Effector memory CD4-positive, alpha-beta T cell (primary cell): ENCODE results near the gene PPM1L.

Experiments
- DNase-seq, 3 donors: peaks; one replicate each; pipeline ENCODE4 v3.0.0-alpha.2; 2020
- H3K27ac ChIP-seq: 2 replicates; pipeline ENCODE4 v1.7.0; 2013; ENCODE audit warnings: mild to moderate bottlenecking, low read length, moderate library complexity; ENCODE audit not compliant: insufficient read depth, poor library complexity, severe bottlenecking
- H3K27me3 ChIP-seq: replicated peaks from 2 replicates; pipeline ENCODE4 v1.7.0; 2013; ENCODE audit warnings: mild to moderate bottlenecking, low read length; ENCODE audit not compliant: insufficient read depth, control insufficient read depth, poor library complexity, severe bottlenecking
- H3K36me3 ChIP-seq: 2 replicates; pipeline ENCODE4 v1.7.0; 2013; ENCODE audit warnings: mild to moderate bottlenecking, low read length, moderate library complexity; ENCODE audit not compliant: control insufficient read depth, insufficient read depth
- H3K4me1 ChIP-seq: 2 replicates; pipeline ENCODE4 v1.7.0; 2013; ENCODE audit warnings: low read length, mild to moderate bottlenecking; ENCODE audit not compliant: control insufficient read depth, insufficient read depth, poor library complexity, severe bottlenecking
- H3K4me3 ChIP-seq: 2 replicates; pipeline ENCODE4 v1.7.0; 2013; ENCODE audit warnings: low read length, low read depth, mild to moderate bottlenecking; ENCODE audit not compliant: insufficient read depth, poor library complexity, severe bottlenecking
- H3K9me3 ChIP-seq: 2 replicates; pipeline ENCODE4 v1.7.0; 2013; ENCODE audit warnings: mild to moderate bottlenecking, low read length, moderate library complexity; ENCODE audit not compliant: control insufficient read depth

Gene PPM1L

DNA sequence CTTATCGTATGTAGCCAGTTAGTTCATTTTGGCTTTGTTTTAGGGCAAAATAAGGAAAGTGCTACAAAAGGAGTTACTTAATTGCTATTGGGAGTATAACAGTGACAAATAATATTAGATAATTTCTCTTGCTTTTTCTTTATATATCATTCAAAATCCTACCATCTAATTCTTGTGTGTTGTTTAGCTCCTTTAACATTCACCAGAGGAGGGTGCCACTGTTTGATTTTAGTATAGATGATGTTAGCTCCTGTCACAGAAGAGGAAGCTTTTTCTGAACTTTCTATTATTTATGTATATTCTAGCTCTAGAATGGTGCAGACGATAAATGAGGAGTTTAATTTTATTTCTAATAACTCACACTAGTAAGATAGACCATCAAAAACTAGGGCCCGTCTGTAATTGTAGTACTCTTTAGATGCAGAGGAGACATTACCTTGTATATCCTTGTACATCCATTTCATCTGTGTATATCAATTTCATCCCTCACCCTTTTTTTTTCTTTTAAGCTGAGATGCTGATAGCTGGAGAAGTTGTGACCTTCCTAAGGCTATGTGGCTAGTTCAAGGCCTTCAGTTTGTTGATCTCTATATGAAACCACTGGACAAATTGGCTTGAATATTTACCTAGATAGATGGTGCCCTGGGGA is 3.0 kb downstream of the PPM1L start:
- DNase-seq = no peak
- Histone ChIP-seq H3K27me3 (no peaks in the 10 kb centered on the region), H3K4me3 (no peak overlapping the region), H3K27ac (no peak overlapping the region), H3K36me3 (no peaks in the 10 kb centered on the region), H3K4me1 (peaks cover 14% of the 10 kb centered on the region), H3K9me3 (no peaks in the 10 kb centered on the region)

DNA sequence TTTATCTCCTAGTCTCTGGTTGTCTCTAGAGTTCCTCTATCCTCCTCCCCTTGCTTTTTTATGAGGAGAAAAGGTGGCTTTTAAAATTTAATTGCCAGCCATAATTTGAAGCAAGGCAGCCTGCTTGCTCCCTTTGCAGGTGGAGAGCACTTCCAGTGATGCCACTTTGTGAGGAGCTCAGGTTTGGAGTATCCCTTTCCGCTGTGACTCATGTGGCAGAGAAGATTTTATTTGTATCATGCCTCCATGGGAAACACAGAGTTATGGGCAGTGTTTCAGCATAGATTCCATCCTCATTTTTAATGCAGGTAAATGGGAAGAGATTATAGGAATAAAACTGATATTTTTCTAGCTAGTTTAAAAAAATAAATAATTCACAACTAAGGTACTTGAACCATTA is 7.0 kb downstream of the PPM1L start:
- no peak for DNase-seq
- Histone ChIP-seq H3K36me3 (no peaks in the 10 kb centered on the region), H3K4me1 (no peaks in the 10 kb centered on the region), H3K9me3 (no peaks in the 10 kb centered on the region), H3K4me3 (no peak overlapping the region), H3K27me3 (no peaks in the 10 kb centered on the region), H3K27ac (no peak overlapping the region)

DNA sequence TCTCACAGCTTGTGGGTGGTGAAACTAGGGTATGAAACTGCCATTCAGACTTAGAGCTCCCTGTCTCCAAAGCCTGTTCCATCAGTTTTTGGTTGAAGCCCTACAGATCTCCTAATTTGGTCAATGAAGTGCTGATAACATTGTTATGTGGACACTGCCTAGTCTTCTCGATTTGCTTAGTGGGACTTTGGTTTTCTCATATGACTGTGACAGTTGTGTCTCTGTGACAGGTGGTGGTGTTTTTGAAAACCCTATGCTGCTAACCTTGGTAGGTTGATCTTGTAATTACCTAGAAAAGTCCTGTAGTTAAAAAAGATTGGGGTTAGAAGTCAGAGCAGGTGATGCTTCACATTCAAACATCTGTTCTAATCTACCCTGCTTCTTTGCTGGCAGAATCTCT is 9.2 kb downstream of the PPM1L start:
- Histone ChIP-seq H3K4me3 (no peak overlapping the region), H3K36me3 (no peaks in the 10 kb centered on the region), H3K4me1 (no peaks in the 10 kb centered on the region), H3K27ac (no peak overlapping the region), H3K9me3 (no peaks in the 10 kb centered on the region), H3K27me3 (no peaks in the 10 kb centered on the region)
- no peak for DNase-seq

DNA sequence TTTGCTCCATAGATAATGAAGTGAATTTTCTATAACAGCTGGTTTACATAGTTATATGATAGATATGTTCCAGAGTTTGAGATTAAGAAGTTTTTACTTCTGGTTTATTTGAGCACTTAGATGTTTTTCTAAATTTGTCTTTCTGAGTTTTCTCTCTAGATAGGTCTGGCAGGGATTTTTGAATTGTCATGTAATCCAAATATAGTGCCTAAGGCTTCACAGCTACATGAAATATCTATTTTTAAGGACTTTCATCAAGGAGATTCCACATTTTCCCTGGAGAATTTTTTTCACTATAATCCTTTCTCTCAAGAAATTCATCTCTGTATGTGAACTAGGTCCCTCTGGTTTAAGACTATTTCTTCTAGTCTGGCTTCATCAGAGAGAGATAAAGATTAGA is 12.0 kb downstream of the PPM1L start:
- no peak for DNase-seq
- Histone ChIP-seq H3K27ac (no peak overlapping the region), H3K4me1 (no peaks in the 10 kb centered on the region), H3K4me3 (no peak overlapping the region), H3K36me3 (no peaks in the 10 kb centered on the region), H3K9me3 (no peaks in the 10 kb centered on the region), H3K27me3 (no peaks in the 10 kb centered on the region)

DNA sequence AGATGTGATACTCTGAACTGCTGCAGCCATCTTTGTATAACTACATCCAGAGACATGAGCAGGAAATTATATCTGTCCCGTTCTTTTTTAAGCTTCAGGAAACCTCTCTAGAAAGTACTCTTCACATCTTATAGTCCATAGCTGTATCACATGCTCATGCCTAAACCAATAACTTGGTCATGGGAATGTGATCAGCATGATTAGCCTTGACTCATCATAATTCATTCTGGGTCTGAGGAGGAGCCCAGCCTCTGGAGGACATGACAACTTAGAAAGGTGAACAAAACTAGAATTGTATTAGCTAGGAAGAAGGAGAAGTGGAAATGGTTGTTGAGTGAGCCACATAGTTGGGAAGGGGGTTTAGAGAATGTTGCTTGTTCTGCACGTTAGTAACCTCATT is 12.9 kb downstream of the PPM1L start:
- H3K9me3 ChIP-seq = no peaks in the 10 kb centered on the region
- DNase-seq = no peak
- no peaks in the 10 kb centered on the region for H3K27me3 ChIP-seq
- no peak overlapping the region for H3K27ac ChIP-seq
- no peaks in the 10 kb centered on the region for H3K36me3 ChIP-seq
- no peak overlapping the region for H3K4me3 ChIP-seq
- H3K4me1 ChIP-seq = no peaks in the 10 kb centered on the region

DNA sequence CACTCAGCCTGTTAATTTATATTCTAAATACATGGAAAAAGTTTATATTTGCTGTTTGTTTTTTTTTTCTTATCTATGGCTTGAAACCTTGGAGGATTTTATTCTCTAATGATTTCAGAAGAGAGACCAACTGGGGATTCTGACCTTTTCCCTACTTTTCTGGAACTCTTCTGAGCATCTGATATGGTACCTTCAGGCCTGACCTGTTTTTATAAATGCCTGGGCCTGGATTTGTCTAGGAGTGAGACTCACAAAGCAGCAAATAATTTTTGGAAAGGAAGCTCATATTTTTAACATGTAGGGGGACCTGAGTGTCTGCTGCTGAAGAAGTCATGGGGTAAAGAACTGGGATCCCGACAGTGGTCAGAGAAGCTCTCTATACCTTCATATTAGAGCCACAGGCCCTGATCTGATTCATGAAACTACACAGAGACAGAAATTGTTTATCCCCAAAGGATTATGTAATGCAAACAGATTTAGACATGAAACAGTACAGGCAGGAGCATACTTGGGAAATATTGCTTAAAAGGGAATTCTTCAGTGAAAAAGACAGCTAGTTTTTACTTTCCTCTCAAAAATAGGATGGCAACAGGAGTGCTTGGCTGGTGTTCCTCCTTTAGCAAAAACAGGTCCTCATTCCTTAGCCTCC is 15.9 kb downstream of the PPM1L start:
- Histone ChIP-seq H3K4me1 (no peaks in the 10 kb centered on the region), H3K27ac (no peak overlapping the region), H3K9me3 (no peaks in the 10 kb centered on the region), H3K4me3 (no peak overlapping the region), H3K27me3 (no peaks in the 10 kb centered on the region), H3K36me3 (no peaks in the 10 kb centered on the region)
- no peak for DNase-seq

DNA sequence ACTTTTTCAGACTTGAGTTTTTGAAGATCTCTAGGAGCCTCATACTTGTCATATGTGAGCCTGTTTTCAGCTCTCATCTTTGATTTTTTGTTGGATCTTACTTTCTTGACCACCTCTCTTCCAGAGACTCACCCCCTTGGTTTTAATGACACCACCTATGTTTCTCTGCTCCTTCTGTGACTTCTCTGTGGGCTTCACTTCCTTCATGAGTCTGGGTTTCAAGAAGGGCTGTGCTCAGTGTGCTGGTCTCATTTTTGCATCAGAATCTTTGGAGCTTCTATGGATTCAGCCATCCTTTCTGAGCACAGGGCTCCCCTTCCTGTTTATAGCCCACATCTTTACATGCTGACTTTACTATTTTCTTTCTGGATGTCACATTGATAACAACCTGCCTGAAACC is 17.7 kb downstream of the PPM1L start:
- Histone ChIP-seq H3K27ac (no peak overlapping the region), H3K4me1 (no peaks in the 10 kb centered on the region), H3K27me3 (no peaks in the 10 kb centered on the region), H3K4me3 (no peak overlapping the region), H3K36me3 (no peaks in the 10 kb centered on the region), H3K9me3 (no peaks in the 10 kb centered on the region)
- no peak for DNase-seq

DNA sequence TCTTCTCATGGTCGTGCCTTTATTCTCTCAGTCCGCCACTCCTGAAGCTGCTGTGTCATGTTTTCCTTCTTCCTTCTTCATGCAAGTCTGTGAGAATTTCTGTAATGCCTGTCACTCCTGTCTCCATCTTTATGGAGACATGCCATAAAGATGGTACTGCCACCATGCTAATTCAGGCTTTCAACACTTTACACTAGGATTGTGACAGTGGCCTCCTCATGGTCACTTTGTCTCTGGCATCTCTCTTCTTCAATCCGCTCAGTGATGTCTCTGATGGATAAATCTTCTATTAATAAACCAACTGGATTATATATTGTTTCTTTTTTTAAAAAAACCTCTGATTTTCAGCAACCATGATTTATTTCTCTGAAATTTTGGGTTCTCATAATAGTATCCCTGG is 18.1 kb downstream of the PPM1L start:
- no peaks in the 10 kb centered on the region for H3K4me1 ChIP-seq
- H3K27me3 ChIP-seq = no peaks in the 10 kb centered on the region
- DNase-seq = no peak
- H3K27ac ChIP-seq = no peak overlapping the region
- no peaks in the 10 kb centered on the region for H3K9me3 ChIP-seq
- no peak overlapping the region for H3K4me3 ChIP-seq
- H3K36me3 ChIP-seq = no peaks in the 10 kb centered on the region

DNA sequence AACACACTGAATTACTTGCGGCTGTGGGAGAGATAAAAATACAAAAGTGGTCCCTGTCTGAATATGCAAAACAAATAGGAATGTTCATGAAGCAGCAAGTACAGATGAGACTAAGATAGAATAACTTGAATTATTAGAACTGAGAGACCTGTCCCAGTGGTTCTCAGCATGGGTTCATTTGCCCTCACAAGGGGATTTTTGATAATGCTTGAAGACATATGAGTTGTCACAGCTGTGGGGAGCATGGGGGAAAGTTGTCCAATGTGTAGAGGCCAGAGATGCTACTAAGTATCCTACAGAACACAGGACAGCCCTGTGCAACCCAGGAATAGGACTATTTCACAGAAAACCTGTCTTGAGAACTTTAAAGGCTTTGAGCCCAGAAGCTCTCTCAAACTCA is 22.4 kb downstream of the PPM1L start:
- Histone ChIP-seq H3K27ac (no peak overlapping the region), H3K4me3 (no peak overlapping the region), H3K4me1 (no peaks in the 10 kb centered on the region), H3K27me3 (no peaks in the 10 kb centered on the region), H3K9me3 (no peaks in the 10 kb centered on the region), H3K36me3 (no peaks in the 10 kb centered on the region)
- no peak for DNase-seq

DNA sequence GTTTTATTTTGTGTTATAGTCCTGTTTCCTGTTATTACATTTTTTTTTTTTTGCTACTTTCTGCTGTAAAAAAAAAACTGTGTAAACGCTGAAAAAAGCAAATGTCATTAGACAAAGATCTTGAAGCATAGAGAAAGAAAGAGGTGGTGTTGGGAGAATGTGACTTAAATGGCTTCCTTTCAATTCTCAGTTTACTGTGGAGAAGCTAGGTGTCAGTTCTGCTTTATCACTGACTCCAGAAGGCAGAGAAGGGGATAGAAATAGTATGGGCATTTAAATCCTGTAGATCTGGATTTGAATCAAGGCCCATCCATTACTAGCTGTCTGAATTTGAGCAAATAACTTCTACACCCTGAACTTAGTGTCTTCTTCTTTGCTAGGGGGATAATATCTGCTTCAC is 23.0 kb downstream of the PPM1L start:
- no peak overlapping the region for H3K4me3 ChIP-seq
- H3K27me3 ChIP-seq = no peaks in the 10 kb centered on the region
- no peaks in the 10 kb centered on the region for H3K9me3 ChIP-seq
- H3K36me3 ChIP-seq = no peaks in the 10 kb centered on the region
- H3K27ac ChIP-seq = no peak overlapping the region
- DNase-seq = no peak
- H3K4me1 ChIP-seq = no peaks in the 10 kb centered on the region
